ENCODE measurements around the gene DAO.

DNA sequence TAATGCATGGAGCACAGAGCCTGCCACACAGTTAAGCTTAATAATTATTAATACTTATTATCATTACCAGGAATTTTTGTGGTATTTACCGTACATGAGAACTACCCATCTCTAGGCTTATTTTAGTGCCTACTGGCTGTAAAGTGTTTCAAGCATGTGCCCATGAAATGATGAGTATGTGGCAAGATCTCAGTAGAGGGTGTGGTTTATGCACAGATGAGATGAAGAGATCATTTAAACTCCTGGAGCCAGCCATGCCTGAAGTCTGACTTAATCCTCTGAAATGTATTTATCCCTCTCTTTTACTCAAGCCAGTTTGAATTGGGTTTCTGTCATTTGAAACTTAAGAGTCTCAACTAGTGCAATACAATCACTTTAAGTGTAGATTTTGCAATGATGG, 60.2 kb downstream of the DAO start:
- TF ChIP-seq, protein P1, sequence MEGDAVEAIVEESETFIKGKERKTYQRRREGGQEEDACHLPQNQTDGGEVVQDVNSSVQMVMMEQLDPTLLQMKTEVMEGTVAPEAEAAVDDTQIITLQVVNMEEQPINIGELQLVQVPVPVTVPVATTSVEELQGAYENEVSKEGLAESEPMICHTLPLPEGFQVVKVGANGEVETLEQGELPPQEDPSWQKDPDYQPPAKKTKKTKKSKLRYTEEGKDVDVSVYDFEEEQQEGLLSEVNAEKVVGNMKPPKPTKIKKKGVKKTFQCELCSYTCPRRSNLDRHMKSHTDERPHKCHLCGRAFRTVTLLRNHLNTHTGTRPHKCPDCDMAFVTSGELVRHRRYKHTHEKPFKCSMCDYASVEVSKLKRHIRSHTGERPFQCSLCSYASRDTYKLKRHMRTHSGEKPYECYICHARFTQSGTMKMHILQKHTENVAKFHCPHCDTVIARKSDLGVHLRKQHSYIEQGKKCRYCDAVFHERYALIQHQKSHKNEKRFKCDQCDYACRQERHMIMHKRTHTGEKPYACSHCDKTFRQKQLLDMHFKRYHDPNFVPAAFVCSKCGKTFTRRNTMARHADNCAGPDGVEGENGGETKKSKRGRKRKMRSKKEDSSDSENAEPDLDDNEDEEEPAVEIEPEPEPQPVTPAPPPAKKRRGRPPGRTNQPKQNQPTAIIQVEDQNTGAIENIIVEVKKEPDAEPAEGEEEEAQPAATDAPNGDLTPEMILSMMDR (IDR thresholded peaks at IDR 0.05 in 4 of 5, conservative IDR thresholded peaks at IDR 0.05 in 1 of 5): no peak
- TF ChIP-seq POLR2A (IDR thresholded peaks at IDR 0.05): no peak
